Panc1 (cell line): ENCODE measurements around the gene CD9.

Experiments
- CTCF ChIP-seq: fragments of 450-650 bp; IDR thresholded peaks from 2 replicates; pipeline ENCODE4 v1.5.1; 2017; ENCODE audit warnings: mild to moderate bottlenecking
- REST ChIP-seq, 2 experiments: IDR thresholded peaks; 2 replicates each; pipeline ENCODE4 v1.6.1; 2011 to 2012; ENCODE audit warnings: low read depth in 2 of 2, control low read depth in 1 of 2, low read length in 1 of 2, mild to moderate bottlenecking in 1 of 2, moderate library complexity in 1 of 2; ENCODE audit not compliant: insufficient read depth in 1 of 2

- TF ChIP-seq CTCF (no peak), REST (IDR thresholded peaks at IDR 0.05; ENCODE audit: insufficient read depth in 1 of 2, low read depth in 2 of 2, low read length in 1 of 2) (no peak)
Observed at GRCh38 chr12:6185961-6186827, 14.0 kb upstream of the CD9 start.
